NCI-H69 (cell line): ENCODE measurements around the gene RYR3.

ENCODE experiments used
- DNase-seq: peaks from one replicate; lab custom pipeline; 2025; lab: John Stamatoyannopoulos, UW

Gene RYR3

GRCh38 chr15:33384307-33384706 lies 73.5 kb downstream of the RYR3 start:
- DNase-seq, result no peak

- DNase-seq, result no peak
These were observed 81.7 kb downstream of the RYR3 start for GRCh38 chr15:33392453-33392852.

GRCh38 chr15:33393546-33393945 lies 82.8 kb downstream of the RYR3 start:
- no peak for DNase-seq

- DNase-seq, result no peak
These were observed 84.6 kb downstream of the RYR3 start for GRCh38 chr15:33395321-33395720.

- DNase-seq, result no peak
These were observed 85.1 kb downstream of the RYR3 start for GRCh38 chr15:33395846-33396245.

- no peak for DNase-seq
These were observed 85.7 kb downstream of the RYR3 start for GRCh38 chr15:33396475-33396874.

GRCh38 chr15:33398555-33398954 lies 87.8 kb downstream of the RYR3 start:
- DNase-seq, result peak; percentile 61

- no peak for DNase-seq
These were observed 90.2 kb downstream of the RYR3 start for GRCh38 chr15:33400941-33401340.

GRCh38 chr15:33402600-33402999 lies 91.8 kb downstream of the RYR3 start:
- DNase-seq, result no peak

- DNase-seq, result no peak
These were observed 94.3 kb downstream of the RYR3 start for GRCh38 chr15:33405096-33405495.

GRCh38 chr15:33411596-33412540 lies 101.1 kb downstream of the RYR3 start:
- no peak for DNase-seq

- DNase-seq, result peak; percentile 12
These were observed 108.9 kb downstream of the RYR3 start for GRCh38 chr15:33419701-33420100.

- DNase-seq, result no peak
These were observed 113.3 kb downstream of the RYR3 start for GRCh38 chr15:33424025-33424424.

GRCh38 chr15:33425142-33425541 lies 114.4 kb downstream of the RYR3 start:
- no peak for DNase-seq

- no peak for DNase-seq
These were observed 119.8 kb downstream of the RYR3 start for GRCh38 chr15:33430577-33430976.

- DNase-seq, result no peak
These were observed 123.1 kb downstream of the RYR3 start for GRCh38 chr15:33433821-33434220.

- DNase-seq, result no peak
These were observed 127.6 kb downstream of the RYR3 start for GRCh38 chr15:33438396-33438795.

- no peak for DNase-seq
These were observed 130.1 kb downstream of the RYR3 start for GRCh38 chr15:33440900-33441299.

GRCh38 chr15:33442449-33442848 lies 131.7 kb downstream of the RYR3 start:
- DNase-seq, result peak; percentile 75

GRCh38 chr15:33443708-33444107 lies 132.9 kb downstream of the RYR3 start:
- no peak for DNase-seq

GRCh38 chr15:33445984-33446383 lies 135.2 kb downstream of the RYR3 start:
- DNase-seq, result no peak

- peak; percentile 96 for DNase-seq
These were observed 137.4 kb downstream of the RYR3 start for GRCh38 chr15:33448151-33448550.

- DNase-seq, result peak; percentile 33
These were observed 138.3 kb downstream of the RYR3 start for GRCh38 chr15:33448961-33449606.
